Astrocyte (in vitro differentiated cells and primary cell): ENCODE measurements around the gene CTCFL.

Source experiments
- EZH2 ChIP-seq: IDR thresholded peaks from 2 replicates; pipeline ENCODE4 v1.6.1; 2012; ENCODE audit warnings: mild to moderate bottlenecking, low read length, inconsistent platforms; ENCODE audit not compliant: insufficient read depth
- TF ChIP-seq, protein P1 (sequence below): IDR thresholded peaks from 2 replicates; pipeline ENCODE4 v1.5.1; 2011; ENCODE audit warnings: low read depth, mild to moderate bottlenecking, inconsistent platforms, low read length, moderate library complexity; ENCODE audit not compliant: insufficient read depth

DNA sequence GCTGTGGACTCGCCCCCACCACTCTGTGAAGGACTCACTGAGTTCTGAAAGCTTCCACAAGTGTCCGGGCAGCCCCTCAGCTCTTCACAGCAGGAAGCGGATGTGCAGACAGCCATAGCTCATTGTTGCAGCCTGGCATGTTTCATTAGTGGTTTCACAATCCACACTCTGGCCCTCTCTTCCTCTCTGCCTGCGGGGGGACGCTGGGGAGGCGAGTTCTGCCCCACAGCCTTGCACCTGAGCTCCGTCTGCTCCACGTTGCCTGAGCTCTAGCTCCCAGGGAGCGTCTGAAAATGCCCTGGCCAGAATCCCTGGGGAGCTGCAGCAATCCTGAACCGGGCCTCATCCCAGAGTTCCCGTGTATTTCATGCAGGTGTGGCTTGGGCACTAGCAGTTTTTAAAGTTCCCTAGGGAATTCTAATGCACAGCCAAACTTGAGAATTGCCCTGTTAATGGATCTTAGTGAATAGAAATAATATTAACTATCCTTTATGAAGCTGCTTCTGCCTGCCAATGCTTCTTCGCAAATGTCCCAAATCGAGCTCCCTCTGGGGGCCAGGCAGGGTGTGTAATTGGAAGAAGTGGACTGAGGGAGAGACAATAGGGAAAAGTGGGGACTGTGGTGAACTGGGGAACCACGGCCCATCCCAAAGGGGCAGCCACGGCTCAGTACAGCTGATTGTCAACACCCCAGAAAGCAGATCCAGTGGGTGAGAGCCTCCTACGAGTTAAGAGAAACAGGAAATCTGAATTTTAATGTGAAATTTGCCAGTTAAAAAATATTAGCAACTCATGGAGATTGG is 51.5 kb downstream of the CTCFL start:
- TF ChIP-seq, protein P1, sequence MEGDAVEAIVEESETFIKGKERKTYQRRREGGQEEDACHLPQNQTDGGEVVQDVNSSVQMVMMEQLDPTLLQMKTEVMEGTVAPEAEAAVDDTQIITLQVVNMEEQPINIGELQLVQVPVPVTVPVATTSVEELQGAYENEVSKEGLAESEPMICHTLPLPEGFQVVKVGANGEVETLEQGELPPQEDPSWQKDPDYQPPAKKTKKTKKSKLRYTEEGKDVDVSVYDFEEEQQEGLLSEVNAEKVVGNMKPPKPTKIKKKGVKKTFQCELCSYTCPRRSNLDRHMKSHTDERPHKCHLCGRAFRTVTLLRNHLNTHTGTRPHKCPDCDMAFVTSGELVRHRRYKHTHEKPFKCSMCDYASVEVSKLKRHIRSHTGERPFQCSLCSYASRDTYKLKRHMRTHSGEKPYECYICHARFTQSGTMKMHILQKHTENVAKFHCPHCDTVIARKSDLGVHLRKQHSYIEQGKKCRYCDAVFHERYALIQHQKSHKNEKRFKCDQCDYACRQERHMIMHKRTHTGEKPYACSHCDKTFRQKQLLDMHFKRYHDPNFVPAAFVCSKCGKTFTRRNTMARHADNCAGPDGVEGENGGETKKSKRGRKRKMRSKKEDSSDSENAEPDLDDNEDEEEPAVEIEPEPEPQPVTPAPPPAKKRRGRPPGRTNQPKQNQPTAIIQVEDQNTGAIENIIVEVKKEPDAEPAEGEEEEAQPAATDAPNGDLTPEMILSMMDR, result no peak
- TF ChIP-seq EZH2, result no peak
